CD14-positive monocyte (primary cell): ENCODE data around the gene TMEM183A. TPM values are rescaled to one million over a fixed set of nuclear protein-coding genes. Genes with fewer than 3 reads are reported as not detected.

Experiments
- DNase-seq, 3 donors: peaks; one replicate each; pipeline ENCODE4 v3.0.0-alpha.2; 2011 to 2022
- H2AFZ ChIP-seq: 2 replicates; pipeline ENCODE4 v1.6.0; 2012; ENCODE audit warnings: mild to moderate bottlenecking, low read depth, low read length, inconsistent platforms; ENCODE audit not compliant: insufficient read depth, poor library complexity, severe bottlenecking
- H3K27ac ChIP-seq, 2 donors: 1 replicate in 1 of 2; 2 replicates in 1 of 2; pipeline ENCODE4 v1.5.1; 2012 to 2013; ENCODE audit warnings: low read length in 2 of 2, control low read depth in 1 of 2, inconsistent platforms in 1 of 2, low read depth in 1 of 2, mild to moderate bottlenecking in 1 of 2
- H3K27me3 ChIP-seq, 2 donors: one replicate each; pipeline versions ENCODE4 v1.6.0 to v1.6.1; 2011 to 2013; ENCODE audit warnings: low read length in 2 of 2; ENCODE audit not compliant: control insufficient read depth in 2 of 2, insufficient read depth in 2 of 2
- H3K36me3 ChIP-seq, 2 donors: replicated peaks in 1 of 2; 1 replicate in 1 of 2; 2 replicates in 1 of 2; pipeline versions ENCODE4 v1.5.1 to v1.6.1; 2012 to 2013; ENCODE audit warnings: low read length in 2 of 2, control low read depth in 1 of 2, inconsistent platforms in 1 of 2, mild to moderate bottlenecking in 1 of 2; ENCODE audit not compliant: insufficient read depth in 2 of 2, control insufficient read depth in 1 of 2
- H3K4me1 ChIP-seq, 2 donors: 1 replicate in 1 of 2; 2 replicates in 1 of 2; pipeline versions ENCODE4 v1.5.1 to v1.6.1; 2012 to 2013; ENCODE audit warnings: low read length in 2 of 2, control low read depth in 1 of 2, inconsistent platforms in 1 of 2, mild to moderate bottlenecking in 1 of 2, moderate library complexity in 1 of 2; ENCODE audit not compliant: insufficient read depth in 2 of 2, control insufficient read depth in 1 of 2
- H3K4me2 ChIP-seq: replicated peaks from 2 replicates; pipeline ENCODE3; 2012; ENCODE audit warnings: low read length, moderate library complexity, mild to moderate bottlenecking; ENCODE audit not compliant: poor library complexity, severe bottlenecking; ENCODE audit errors: extremely low read depth
- H3K4me3 ChIP-seq, 3 experiments: fragments of 200-600 bp in 1 of 3; sonication (generic) in 1 of 3; replicated peaks in 1 of 3; 1 replicate in 2 of 3; 2 replicates in 1 of 3; pipeline ENCODE4 v1.5.1; 2011 to 2013; ENCODE audit warnings: low read length in 3 of 3, mild to moderate bottlenecking in 3 of 3, control low read depth in 2 of 3, low read depth in 2 of 3, inconsistent platforms in 1 of 3, moderate library complexity in 1 of 3
- H3K79me2 ChIP-seq: 2 replicates; pipeline ENCODE4 v1.6.0; 2012; ENCODE audit warnings: mild to moderate bottlenecking, control low read depth, inconsistent platforms, low read length, moderate library complexity; ENCODE audit not compliant: insufficient read depth
- H3K9ac ChIP-seq: 2 replicates; pipeline ENCODE4 v1.6.0; 2017; ENCODE audit warnings: low read length, mild to moderate bottlenecking; ENCODE audit not compliant: insufficient read depth, poor library complexity, severe bottlenecking
- H3K9me3 ChIP-seq, 2 donors: replicated peaks in 1 of 2; 1 replicate in 1 of 2; 2 replicates in 1 of 2; pipeline versions ENCODE4 v1.5.1 to v1.6.1; 2012 to 2013; ENCODE audit warnings: low read length in 2 of 2, control low read depth in 1 of 2; ENCODE audit not compliant: control insufficient read depth in 1 of 2, insufficient read depth in 1 of 2
- H4K20me1 ChIP-seq: 2 replicates; pipeline ENCODE4 v1.6.0; 2012; ENCODE audit warnings: mild to moderate bottlenecking, low read length, control low read depth, moderate library complexity; ENCODE audit not compliant: insufficient read depth
- H3K27ac Mint-ChIP-seq, 7 donors: one replicate each; pipeline ENCODE4 v1.8.0; 2020; ENCODE audit warnings: mild to moderate bottlenecking in 7 of 7, mixed read lengths in 7 of 7, moderate library complexity in 6 of 7, inconsistent platforms in 2 of 7
- H3K27me3 Mint-ChIP-seq, 3 donors: one replicate each; pipeline ENCODE4 v1.8.0; 2021 to 2022; ENCODE audit warnings: low read depth in 3 of 3, mild to moderate bottlenecking in 3 of 3, mixed read lengths in 3 of 3, moderate library complexity in 3 of 3, inconsistent platforms in 1 of 3
- H3K36me3 Mint-ChIP-seq, 2 donors: one replicate each; pipeline ENCODE4 v1.8.0; 2020; ENCODE audit warnings: mixed read lengths in 2 of 2, inconsistent platforms in 1 of 2, mild to moderate bottlenecking in 1 of 2
- H3K4me1 Mint-ChIP-seq: one replicate; pipeline ENCODE4 v1.8.0; 2020; ENCODE audit warnings: mild to moderate bottlenecking, mixed read lengths
- H3K4me3 Mint-ChIP-seq, 2 donors: one replicate each; pipeline ENCODE4 v1.8.0; 2020; ENCODE audit warnings: mild to moderate bottlenecking in 2 of 2, mixed read lengths in 2 of 2, moderate library complexity in 1 of 2
- H3K9me3 Mint-ChIP-seq, 7 donors: one replicate each; pipeline ENCODE4 v1.8.0; 2020 to 2022; ENCODE audit warnings: mixed read lengths in 7 of 7, mild to moderate bottlenecking in 6 of 7, moderate library complexity in 6 of 7, inconsistent platforms in 2 of 7
- WGBS: methylation state at CpG from one replicate; pipeline ENCODE4 v1.1.5; 2013; ENCODE audit warnings: missing lambda C conversion rate; ENCODE audit not compliant: insufficient coverage; 5-methylcytosine and 5-hydroxymethylcytosine counted together
- intact Hi-C, 2 donors: fragments of 100-400 bp; cut with micrococcal nuclease; formaldehyde crosslinking; loops; one replicate each; pipeline versions ENCODE4 v1.15.0 to v1.15.1; 2023
- polyA plus RNA-seq, 3 donors: library from polyadenylated mRNA; depleted of rRNA in 1 of 3; unstranded in 2 of 3; stranded (reverse) in 1 of 3; fragments of 300-500 nt in 2 of 3; fragments of >200 nt in 1 of 3; fragmentation: Illumina TruSeq in 2 of 3; gene quantifications; 1 replicate in 2 of 3; 2 replicates in 1 of 3; pipeline ENCODE4 v1.2.3, GENCODE V29; 2012 to 2021
- TF ChIP-seq, protein P1 (sequence below): fragments of 200-600 bp; IDR thresholded peaks from one replicate; pipeline ENCODE4 v1.8.0; 2022; ENCODE audit warnings: antibody characterized with exemption, mild to moderate bottlenecking

The TMEM183A gene
- polyA plus RNA-seq, 3 donors = 60.5 to 84.9 (median 70.0) TPM

GRCh38 chr1:203045821-203046594 is 38.8 kb downstream of the TMEM183A start:
- H3K9me3 ChIP-seq = no peaks in the 10 kb centered on the region
- TF ChIP-seq, protein P1, sequence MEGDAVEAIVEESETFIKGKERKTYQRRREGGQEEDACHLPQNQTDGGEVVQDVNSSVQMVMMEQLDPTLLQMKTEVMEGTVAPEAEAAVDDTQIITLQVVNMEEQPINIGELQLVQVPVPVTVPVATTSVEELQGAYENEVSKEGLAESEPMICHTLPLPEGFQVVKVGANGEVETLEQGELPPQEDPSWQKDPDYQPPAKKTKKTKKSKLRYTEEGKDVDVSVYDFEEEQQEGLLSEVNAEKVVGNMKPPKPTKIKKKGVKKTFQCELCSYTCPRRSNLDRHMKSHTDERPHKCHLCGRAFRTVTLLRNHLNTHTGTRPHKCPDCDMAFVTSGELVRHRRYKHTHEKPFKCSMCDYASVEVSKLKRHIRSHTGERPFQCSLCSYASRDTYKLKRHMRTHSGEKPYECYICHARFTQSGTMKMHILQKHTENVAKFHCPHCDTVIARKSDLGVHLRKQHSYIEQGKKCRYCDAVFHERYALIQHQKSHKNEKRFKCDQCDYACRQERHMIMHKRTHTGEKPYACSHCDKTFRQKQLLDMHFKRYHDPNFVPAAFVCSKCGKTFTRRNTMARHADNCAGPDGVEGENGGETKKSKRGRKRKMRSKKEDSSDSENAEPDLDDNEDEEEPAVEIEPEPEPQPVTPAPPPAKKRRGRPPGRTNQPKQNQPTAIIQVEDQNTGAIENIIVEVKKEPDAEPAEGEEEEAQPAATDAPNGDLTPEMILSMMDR = no peak
- Mint-ChIP-seq H3K27me3 (peaks cover 4 to 18% (median 16%) of the 10 kb centered on the region in 3 donors), H3K4me3 (peak overlapping the region in 1 of 2 donors; percentile 12), H3K9me3 (no peaks in the 10 kb centered on the region), H3K36me3 (no peaks in the 10 kb centered on the region), H3K4me1 (peaks cover 14% of the 10 kb centered on the region), H3K27ac (no peak overlapping the region)
- no peak overlapping the region for H3K27ac ChIP-seq
- no peaks in the 10 kb centered on the region for H3K27me3 ChIP-seq
- 93% methylated on average over 5 of the region's 16 CpGs for WGBS
- no peaks in the 10 kb centered on the region for H3K36me3 ChIP-seq
- DNase-seq = no peak
- no peak overlapping the region for H3K9ac ChIP-seq
- no peak overlapping the region for H3K4me3 ChIP-seq
- H3K79me2 ChIP-seq = no peaks in the 10 kb centered on the region
- no peak overlapping the region for H2AFZ ChIP-seq
- intact Hi-C loops = loop anchor here in 1 of 2 donors (10.0 kb wide), 1 partner anchor 79 kb away; the partner anchor contains the start of gene ADORA1
- no peaks in the 10 kb centered on the region for H4K20me1 ChIP-seq
- no peak overlapping the region for H3K4me2 ChIP-seq
- peaks cover 7 to 8% of the 10 kb centered on the region in 2 donors for H3K4me1 ChIP-seq

DNA sequence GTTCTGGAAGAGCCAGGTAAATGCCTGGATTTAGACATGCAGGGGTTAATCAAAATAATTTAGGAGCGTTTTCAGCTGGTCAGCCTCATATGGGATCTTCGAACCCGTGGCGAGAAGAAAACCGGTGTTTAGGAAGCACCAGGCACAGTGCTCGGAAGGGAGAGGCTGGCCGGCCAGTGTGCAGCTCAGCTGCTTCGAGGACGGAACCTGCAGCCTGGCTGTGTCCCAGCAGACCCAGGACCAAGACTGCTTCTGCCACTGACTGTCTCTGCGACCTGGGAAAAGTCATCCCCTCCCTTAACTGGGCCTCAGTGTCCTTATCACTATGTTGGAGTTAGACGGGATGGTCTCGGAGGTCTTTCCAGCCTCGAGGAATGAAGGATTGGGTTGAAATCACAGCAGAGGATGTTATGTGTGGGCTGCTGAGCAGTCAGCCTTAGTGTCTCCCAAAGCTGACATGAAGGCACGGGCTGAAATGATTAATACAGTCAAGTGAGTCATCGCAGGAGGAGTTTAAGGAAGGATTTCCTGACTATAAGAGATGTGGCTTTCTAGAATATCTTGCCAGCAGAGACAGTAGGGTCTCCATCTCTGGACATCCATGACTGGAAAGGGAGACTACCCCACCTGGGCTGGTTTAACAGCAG is 39.9 kb downstream of the TMEM183A start:
- H3K9ac ChIP-seq = no peak overlapping the region
- Mint-ChIP-seq H3K4me1 (peaks cover 18% of the 10 kb centered on the region), H3K9me3 (peaks cover 0 to 3% (median 0%) of the 10 kb centered on the region in 7 donors), H3K27ac (peak overlapping the region in 1 of 7 donors; percentile 2), H3K4me3 (no peak overlapping the region), H3K27me3 (peaks cover 6 to 18% (median 13%) of the 10 kb centered on the region in 3 donors), H3K36me3 (no peaks in the 10 kb centered on the region)
- 95% methylated on average over 9 of the region's 15 CpGs for WGBS
- no peaks in the 10 kb centered on the region for H3K9me3 ChIP-seq
- TF ChIP-seq, protein P1 = no peak
- no peak overlapping the region for H3K27ac ChIP-seq
- no peak overlapping the region for H3K4me2 ChIP-seq
- H3K4me1 ChIP-seq = peaks cover 7 to 8% of the 10 kb centered on the region in 2 donors
- intact Hi-C loops = loop anchor here in 1 of 2 donors (10.0 kb wide), 1 partner anchor 78 kb away; the partner anchor contains the start of gene ADORA1
- DNase-seq = peak in 2 of 3 donors; percentile 46 to 63
- H4K20me1 ChIP-seq = no peaks in the 10 kb centered on the region
- no peaks in the 10 kb centered on the region for H3K27me3 ChIP-seq
- H3K4me3 ChIP-seq = no peak overlapping the region
- H3K36me3 ChIP-seq = no peaks in the 10 kb centered on the region
- no peaks in the 10 kb centered on the region for H3K79me2 ChIP-seq
- no peak overlapping the region for H2AFZ ChIP-seq
